HG03175 (cell line): ENCODE data around the gene CCDC195.
A peak's percentile ranks its signal among the peaks of the same experiment; 100 is the strongest.
"Not testable (repeated sequence)": the region's sequence is repeated elsewhere in the genome, so short reads cannot be mapped to it uniquely, and the experiment has no call there.

Experiments used
- ATAC-seq: cut with Tn5 transposase; IDR thresholded peaks from one replicate; pipeline ENCODE4 v1.9.1; 2021; ENCODE audit warnings: mild to moderate bottlenecking, moderate library complexity; ENCODE audit not compliant: unreplicated experiment

The CCDC195 gene

GRCh38 chr2:224691563-224691962 lies 24.6 kb downstream of the CCDC195 start:
- no peak for ATAC-seq

- ATAC-seq, result no peak
Observed at GRCh38 chr2:224690868-224691267, 25.3 kb downstream of the CCDC195 start.

- ATAC-seq, result no peak
Observed at GRCh38 chr2:224689539-224689938, 26.6 kb downstream of the CCDC195 start.

GRCh38 chr2:224688997-224689396 lies 27.2 kb downstream of the CCDC195 start:
- no peak for ATAC-seq

- ATAC-seq, result no peak
Observed at GRCh38 chr2:224687156-224687555, 29.0 kb downstream of the CCDC195 start.

GRCh38 chr2:224685121-224685520 lies 31.0 kb downstream of the CCDC195 start:
- no peak for ATAC-seq

GRCh38 chr2:224682134-224682533 lies 34.0 kb downstream of the CCDC195 start:
- ATAC-seq, result no peak

- no peak for ATAC-seq
Observed at GRCh38 chr2:224671731-224672130, 44.4 kb downstream of the CCDC195 start.

GRCh38 chr2:224670203-224670602 lies 46.0 kb downstream of the CCDC195 start:
- no peak for ATAC-seq

GRCh38 chr2:224669449-224669848 lies 46.7 kb downstream of the CCDC195 start:
- ATAC-seq, result no peak

- ATAC-seq, result no peak
Observed at GRCh38 chr2:224668123-224668909, 47.8 kb downstream of the CCDC195 start.

- peak; percentile 99 for ATAC-seq
Observed at GRCh38 chr2:224666951-224667553, 49.1 kb downstream of the CCDC195 start.

GRCh38 chr2:224663322-224663721 lies 52.8 kb downstream of the CCDC195 start:
- ATAC-seq, result not testable (repeated sequence)

GRCh38 chr2:224661708-224662107 lies 54.5 kb downstream of the CCDC195 start:
- ATAC-seq, result not testable (repeated sequence)

- ATAC-seq, result no peak
Observed at GRCh38 chr2:224659714-224660113, 56.5 kb downstream of the CCDC195 start.

- ATAC-seq, result no peak
Observed at GRCh38 chr2:224658780-224659405, 57.3 kb downstream of the CCDC195 start.

GRCh38 chr2:224657349-224657748 lies 58.8 kb downstream of the CCDC195 start:
- ATAC-seq, result peak; percentile 71

GRCh38 chr2:224655006-224655537 lies 61.1 kb downstream of the CCDC195 start:
- ATAC-seq, result no peak
